ENCODE measurements around the gene ABCC8. TPM values are rescaled to one million over a fixed set of nuclear protein-coding genes. Genes with fewer than 3 reads are reported as not detected.

Gene ABCC8
- total RNA-seq, 4 donors from 2014 or later = under 0.01 TPM; not detected in 3

- Histone ChIP-seq H3K27ac (no peak overlapping the region), H3K4me3 (no peak overlapping the region), H3K9me3 (no peaks in the 10 kb centered on the region), H3K27me3 (peaks cover 0 to 15% (median 0%) of the 10 kb centered on the region in 4 donors), H3K36me3 (no peaks in the 10 kb centered on the region), H3K4me1 (no peaks in the 10 kb centered on the region)
- 30 to 83% methylated on average over 1 to 2 of the region's 3 CpGs for whole genome bisulfite sequencing, 2 donors
- no peak for TF ChIP-seq POLR2A (IDR thresholded peaks at IDR 0.05)
- no peak for TF ChIP-seq CTCF (IDR thresholded peaks at IDR 0.05)
- DNase-seq = no peak
- intact Hi-C loops (cut with DNase I) = loop anchor here (10.0 kb wide), 1 partner anchor 282 kb away; no protein-coding TSS in a partner anchor
Measured at GRCh38 chr11:17506942-17507341, 30.3 kb upstream of the ABCC8 start.

- Histone ChIP-seq H3K4me1 (no peaks in the 10 kb centered on the region), H3K36me3 (no peaks in the 10 kb centered on the region), H3K27me3 (peaks cover 0 to 15% (median 0%) of the 10 kb centered on the region in 4 donors), H3K4me3 (no peak overlapping the region), H3K27ac (no peak overlapping the region), H3K9me3 (no peaks in the 10 kb centered on the region)
- TF ChIP-seq POLR2A (IDR thresholded peaks at IDR 0.05) (no peak), CTCF (IDR thresholded peaks at IDR 0.05) (no peak)
- WGBS, 2 donors = 84 to 91% methylated on average over 6 of the region's 6 CpGs
- intact Hi-C loops (cut with DNase I) = loop anchor here (10.0 kb wide), 1 partner anchor 282 kb away; no protein-coding TSS in a partner anchor
- DNase-seq = no peak
Measured at GRCh38 chr11:17506314-17506713, 29.7 kb upstream of the ABCC8 start.

GRCh38 chr11:17505146-17505545, 28.5 kb upstream of the ABCC8 start:
- WGBS, 2 donors = 62 to 74% methylated on average over 4 of the region's 4 CpGs
- Histone ChIP-seq H3K9me3 (no peaks in the 10 kb centered on the region), H3K4me3 (no peak overlapping the region), H3K27me3 (peaks cover 0 to 15% (median 0%) of the 10 kb centered on the region in 4 donors), H3K36me3 (no peaks in the 10 kb centered on the region), H3K27ac (no peak overlapping the region), H3K4me1 (no peaks in the 10 kb centered on the region)
- TF ChIP-seq CTCF (IDR thresholded peaks at IDR 0.05) (no peak), POLR2A (IDR thresholded peaks at IDR 0.05) (no peak)
- DNase-seq = no peak
- intact Hi-C loops (cut with DNase I) = loop anchor here (10.0 kb wide), 1 partner anchor 280 kb away; no protein-coding TSS in a partner anchor

- intact Hi-C loops (cut with DNase I) = loop anchor here (5.0 to 10.0 kb wide), 2 partner anchors 117 to 280 kb away; partner anchors contain the start of gene KCNJ11
- 0 to 16% methylated on average over 2 to 5 of the region's 9 CpGs for WGBS, 2 donors
Measured at GRCh38 chr11:17504330-17505107, 27.9 kb upstream of the ABCC8 start.

More at GRCh38 chr11:17504330-17505107, 27.9 kb upstream of the ABCC8 start:
- peak; percentile 13 for DNase-seq
- Histone ChIP-seq H3K36me3 (no peaks in the 10 kb centered on the region), H3K9me3 (no peaks in the 10 kb centered on the region), H3K27me3 (peaks cover 0 to 9% (median 0%) of the 10 kb centered on the region in 4 donors), H3K4me1 (no peaks in the 10 kb centered on the region), H3K4me3 (no peak overlapping the region), H3K27ac (no peak overlapping the region)
- TF ChIP-seq CTCF (IDR thresholded peaks at IDR 0.05) (peak; percentile 69 to 89 (median 83)), POLR2A (IDR thresholded peaks at IDR 0.05) (no peak)
